Sigmoid colon (tissue), 7 donors: ENCODE data around the gene ARF3. TPM values are rescaled to one million over a fixed set of nuclear protein-coding genes. Genes with fewer than 3 reads are reported as not detected.

ENCODE experiments used
- DNase-seq: peaks from one replicate; pipeline ENCODE4 v3.0.0-alpha.2; 2019
- H3K27ac ChIP-seq, 4 donors: fragments of 200-600 bp; sonication (generic); one replicate each; pipeline ENCODE4 v1.5.1; 2016 to 2019; ENCODE audit warnings: mild to moderate bottlenecking in 1 of 4
- H3K27me3 ChIP-seq, 3 donors: fragments of 200-600 bp; sonication (generic); one replicate each; pipeline ENCODE4 v1.5.1; 2019; ENCODE audit warnings: mild to moderate bottlenecking in 1 of 3
- H3K36me3 ChIP-seq, 4 donors: fragments of 200-600 bp; sonication (generic); one replicate each; pipeline ENCODE4 v1.5.1; 2016 to 2019
- H3K4me1 ChIP-seq, 4 donors: fragments of 200-600 bp; sonication (generic); one replicate each; pipeline ENCODE4 v1.5.1; 2017 to 2019
- H3K4me3 ChIP-seq, 4 donors: fragments of 200-600 bp; sonication (generic); one replicate each; pipeline ENCODE4 v1.5.1; 2017 to 2019; ENCODE audit warnings: mild to moderate bottlenecking in 2 of 4, moderate library complexity in 1 of 4
- H3K9me3 ChIP-seq, 4 donors: fragments of 200-600 bp in 3 of 4; sonication (generic) in 3 of 4; one replicate each; pipeline versions ENCODE4 v1.5.1 to v1.6.1; 2013 to 2019
- EP300 ChIP-seq, 4 donors: sonication (generic); formaldehyde crosslinking; IDR thresholded peaks; one replicate each; pipeline ENCODE4 v1.6.1; 2017; ENCODE audit warnings: antibody characterized with exemption in 4 of 4
- POLR2A ChIP-seq, 2 donors: fragments of 450-650 bp; IDR thresholded peaks; one replicate each; pipeline ENCODE4 v1.6.1; 2016; ENCODE audit warnings: antibody characterized with exemption in 2 of 2, mild to moderate bottlenecking in 2 of 2, moderate library complexity in 2 of 2
- POLR2AphosphoS5 ChIP-seq, 4 donors: sonication (generic); formaldehyde crosslinking; IDR thresholded peaks; one replicate each; pipeline ENCODE4 v1.6.1; 2017; ENCODE audit warnings: antibody characterized with exemption in 4 of 4
- WGBS, 2 donors: extraction: QIAGEN DNeasy Blood & Tissue Kit; methylation state at CpG; one replicate each; pipeline ENCODE4 v1.1.7; 2013; 5-methylcytosine and 5-hydroxymethylcytosine counted together
- intact Hi-C: fragments of 100-400 bp; cut with DNase I; formaldehyde crosslinking; loops from one replicate; pipeline ENCODE4 v1.15.1; 2023
- polyA plus RNA-seq, 3 donors: library from polyadenylated mRNA; stranded (reverse); fragments of 200-250 nt; gene quantifications; one replicate each; pipeline ENCODE4 v1.2.3, GENCODE V29; 2013
- total RNA-seq, 4 donors: library from RNA; depleted of rRNA; stranded (reverse); fragments of >200 nt; gene quantifications; one replicate each; pipeline ENCODE4 v1.1.0, GENCODE V29; 2016
- TF ChIP-seq, protein P1 (sequence below), 4 experiments: fragments of 450-650 bp in 3 of 4; fragments of 200-600 bp in 1 of 4; IDR thresholded peaks; one replicate each; pipeline ENCODE4 v1.5.1; 2016 to 2019; ENCODE audit warnings: antibody characterized with exemption in 4 of 4, mild to moderate bottlenecking in 3 of 4, moderate library complexity in 2 of 4
- donor health status: healthy with polysubstance abuse.
- donor health status: Bipolar disorder and iron deficiency.
- donor health status: healthy.

ARF3 gene
- total and polyA plus RNA-seq, 7 donors, result 37.9 to 161 (median 61.0) TPM

DNA sequence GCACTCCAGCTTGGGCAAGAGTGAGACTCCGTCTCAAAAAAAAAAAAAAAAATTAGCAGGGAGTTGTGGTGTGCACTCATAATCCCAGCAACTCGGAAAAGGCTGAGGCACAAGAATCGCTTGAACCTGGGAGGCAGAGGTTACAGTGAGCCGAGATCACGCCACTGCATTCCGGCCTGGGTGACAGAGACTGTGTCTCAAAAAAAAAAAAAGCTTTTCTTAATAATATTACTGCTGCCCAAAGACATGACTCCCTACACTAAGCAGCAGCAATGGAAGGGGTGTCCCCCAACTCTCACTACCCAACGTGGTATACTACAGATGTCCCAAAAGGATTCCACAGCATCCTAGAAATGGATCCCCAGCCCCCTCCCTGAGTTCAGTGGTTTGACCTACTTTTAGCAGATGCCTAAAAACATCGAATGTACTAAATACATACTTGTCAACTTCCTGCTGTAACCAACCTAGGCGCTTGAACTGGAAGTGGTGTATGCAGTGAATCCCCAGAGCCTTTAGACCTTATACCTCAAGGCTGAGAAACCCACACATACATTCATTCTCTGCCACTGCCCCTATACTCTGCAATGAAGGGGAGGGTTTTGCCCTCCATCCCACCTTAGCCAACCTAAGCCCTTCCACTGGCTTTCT is 23.5 kb downstream of the ARF3 start:
- Histone ChIP-seq H3K36me3 (peaks cover 11 to 78% (median 37%) of the 10 kb centered on the region in 4 donors), H3K27ac (no peak overlapping the region)
- WGBS, 2 donors, result 85 to 86% methylated on average over 9 of the region's 9 CpGs

DNA sequence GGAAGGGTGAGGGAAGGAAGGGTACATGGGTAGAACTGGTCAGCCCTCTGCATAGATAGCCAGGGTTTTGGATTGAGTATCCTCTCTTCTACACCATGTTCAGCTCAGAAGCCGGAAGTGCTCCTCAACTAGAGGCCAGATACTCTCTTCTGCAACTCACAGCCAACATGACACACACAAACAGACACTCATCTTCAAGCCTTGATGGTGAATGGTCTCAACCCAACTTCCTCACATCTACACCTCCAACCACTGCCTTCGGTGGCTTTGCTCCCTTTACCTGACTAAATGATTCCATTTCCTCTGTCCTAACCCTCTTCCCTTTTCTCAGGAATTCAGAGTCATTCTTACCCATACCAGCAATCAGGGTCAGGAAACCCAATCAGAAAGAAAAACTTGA is 24.4 kb downstream of the ARF3 start:
- Histone ChIP-seq H3K27ac (no peak overlapping the region), H3K36me3 (peaks cover 11 to 69% (median 28%) of the 10 kb centered on the region in 4 donors), H3K4me3 (no peak overlapping the region), H3K9me3 (no peaks in the 10 kb centered on the region), H3K27me3 (no peaks in the 10 kb centered on the region), H3K4me1 (no peaks in the 10 kb centered on the region)
- intact Hi-C loops, result no loop called here
- WGBS, 2 donors, result 83% methylated on average over 2 of the region's 2 CpGs
- TF ChIP-seq POLR2AphosphoS5 (IDR thresholded peaks at IDR 0.05) (no peak), POLR2A (IDR thresholded peaks at IDR 0.05) (no peak), EP300 (IDR thresholded peaks at IDR 0.05) (no peak)
- TF ChIP-seq, protein P1, sequence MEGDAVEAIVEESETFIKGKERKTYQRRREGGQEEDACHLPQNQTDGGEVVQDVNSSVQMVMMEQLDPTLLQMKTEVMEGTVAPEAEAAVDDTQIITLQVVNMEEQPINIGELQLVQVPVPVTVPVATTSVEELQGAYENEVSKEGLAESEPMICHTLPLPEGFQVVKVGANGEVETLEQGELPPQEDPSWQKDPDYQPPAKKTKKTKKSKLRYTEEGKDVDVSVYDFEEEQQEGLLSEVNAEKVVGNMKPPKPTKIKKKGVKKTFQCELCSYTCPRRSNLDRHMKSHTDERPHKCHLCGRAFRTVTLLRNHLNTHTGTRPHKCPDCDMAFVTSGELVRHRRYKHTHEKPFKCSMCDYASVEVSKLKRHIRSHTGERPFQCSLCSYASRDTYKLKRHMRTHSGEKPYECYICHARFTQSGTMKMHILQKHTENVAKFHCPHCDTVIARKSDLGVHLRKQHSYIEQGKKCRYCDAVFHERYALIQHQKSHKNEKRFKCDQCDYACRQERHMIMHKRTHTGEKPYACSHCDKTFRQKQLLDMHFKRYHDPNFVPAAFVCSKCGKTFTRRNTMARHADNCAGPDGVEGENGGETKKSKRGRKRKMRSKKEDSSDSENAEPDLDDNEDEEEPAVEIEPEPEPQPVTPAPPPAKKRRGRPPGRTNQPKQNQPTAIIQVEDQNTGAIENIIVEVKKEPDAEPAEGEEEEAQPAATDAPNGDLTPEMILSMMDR (IDR thresholded peaks at IDR 0.05), result no peak
- DNase-seq, result no peak

More for the DNA sequence above, 23.5 kb downstream of the ARF3 start:
- Histone ChIP-seq H3K4me1 (no peaks in the 10 kb centered on the region), H3K27me3 (no peaks in the 10 kb centered on the region), H3K9me3 (no peaks in the 10 kb centered on the region), H3K4me3 (no peak overlapping the region)
- no peak for DNase-seq
- TF ChIP-seq POLR2AphosphoS5 (IDR thresholded peaks at IDR 0.05) (no peak), EP300 (IDR thresholded peaks at IDR 0.05) (no peak), POLR2A (IDR thresholded peaks at IDR 0.05) (no peak)
- TF ChIP-seq, protein P1 (IDR thresholded peaks at IDR 0.05), result no peak
- intact Hi-C loops, result no loop called here

DNA sequence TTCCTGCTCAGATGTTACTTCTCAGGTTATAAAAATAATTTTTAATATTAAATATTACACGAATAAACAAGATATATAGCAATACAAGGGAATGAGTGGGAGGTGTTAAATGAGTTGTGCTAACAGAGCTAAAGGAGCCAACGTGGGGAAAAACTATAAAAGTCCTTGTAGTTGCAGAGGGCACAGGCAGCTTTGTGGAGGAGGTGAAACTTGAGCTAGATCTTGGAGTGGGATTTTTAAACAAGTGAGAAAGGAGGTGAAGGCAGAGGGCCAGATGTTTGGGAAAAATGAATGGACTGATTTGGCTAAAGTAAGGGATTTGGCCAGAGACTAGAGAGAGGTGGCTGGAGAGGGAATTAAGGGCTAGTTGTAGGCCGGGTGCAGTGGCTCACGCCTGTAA is 26.8 kb downstream of the ARF3 start:
- Histone ChIP-seq H3K4me3 (no peak overlapping the region), H3K9me3 (no peaks in the 10 kb centered on the region), H3K27me3 (no peaks in the 10 kb centered on the region), H3K36me3 (peaks cover 5 to 50% (median 20%) of the 10 kb centered on the region in 4 donors), H3K4me1 (peaks cover 0 to 5% (median 3%) of the 10 kb centered on the region in 4 donors), H3K27ac (no peak overlapping the region)
- 86 to 92% methylated on average over 4 of the region's 4 CpGs for WGBS, 2 donors
- no peak for DNase-seq
- no peak for TF ChIP-seq EP300 (IDR thresholded peaks at IDR 0.05)
- TF ChIP-seq, protein P1 (IDR thresholded peaks at IDR 0.05), result no peak
- no peak for TF ChIP-seq POLR2A (IDR thresholded peaks at IDR 0.05)
- TF ChIP-seq POLR2AphosphoS5 (IDR thresholded peaks at IDR 0.05), result no peak
- intact Hi-C loops, result no loop called here

DNA sequence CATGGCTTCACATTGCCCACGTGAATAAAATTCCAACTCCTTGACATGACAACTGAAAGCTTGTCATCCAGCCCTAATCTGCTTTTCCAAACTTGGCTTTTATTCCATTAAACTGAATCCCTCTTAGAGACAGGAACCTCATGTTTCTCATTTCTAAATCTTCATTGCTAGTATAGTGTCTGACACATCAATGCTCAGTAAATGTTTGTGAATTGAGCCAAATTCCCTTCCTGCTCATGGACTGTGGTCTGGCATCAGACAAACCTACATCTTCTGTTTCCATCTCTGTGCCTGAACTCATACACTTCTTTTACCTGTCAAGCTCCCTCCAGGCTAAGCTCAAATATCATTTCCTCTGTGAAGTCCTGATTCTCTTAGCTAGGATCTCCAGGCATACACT is 27.7 kb downstream of the ARF3 start:
- 89 to 90% methylated on average over 1 of the region's 1 CpG for WGBS, 2 donors
- DNase-seq, result no peak
- Histone ChIP-seq H3K27me3 (no peaks in the 10 kb centered on the region), H3K9me3 (no peaks in the 10 kb centered on the region), H3K36me3 (peaks cover 5 to 43% (median 19%) of the 10 kb centered on the region in 4 donors), H3K27ac (no peak overlapping the region), H3K4me1 (peaks cover 0 to 10% (median 7%) of the 10 kb centered on the region in 4 donors), H3K4me3 (no peak overlapping the region)
- TF ChIP-seq EP300 (IDR thresholded peaks at IDR 0.05), result no peak
- TF ChIP-seq, protein P1 (IDR thresholded peaks at IDR 0.05), result no peak
- no peak for TF ChIP-seq POLR2A (IDR thresholded peaks at IDR 0.05)
- no peak for TF ChIP-seq POLR2AphosphoS5 (IDR thresholded peaks at IDR 0.05)
- intact Hi-C loops, result loop anchor here (5.0 kb wide), 1 partner anchor 53 kb away; no protein-coding TSS in a partner anchor
